Measurements from ENCODE around the gene FAM3C. TPM values are rescaled to one million over a fixed set of nuclear protein-coding genes. Genes with fewer than 3 reads are reported as not detected.

Gene FAM3C
- total and polyA plus RNA-seq, 2 of the 4 experiments (the other 2 are of a cell fraction) = 11.5 to 45.8 TPM

DNA sequence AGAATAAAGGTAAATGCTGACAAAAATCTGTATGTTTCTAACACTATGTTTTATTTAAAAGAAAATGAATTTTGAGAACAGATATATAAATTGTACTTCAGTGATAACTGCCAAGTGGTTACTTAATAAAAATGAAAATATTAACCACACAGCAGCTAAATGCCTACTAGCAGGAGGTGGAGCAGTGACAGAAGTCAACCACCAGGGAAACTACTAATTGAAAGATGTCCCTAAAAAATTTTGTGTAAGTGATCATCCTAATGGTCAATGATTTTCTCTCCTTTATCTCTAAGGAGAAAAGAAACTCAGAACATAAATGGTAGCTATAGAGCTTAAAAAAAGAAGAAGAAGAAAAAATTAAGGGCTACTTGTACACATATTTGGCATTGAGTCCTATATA, 44.4 kb downstream of the FAM3C start:
- Histone ChIP-seq H3K36me3 (ENCODE audit: control insufficient read depth, insufficient read depth, low read length) (peaks cover 10% of the 10 kb centered on the region), H4K5ac (ENCODE audit: low read depth, low read length) (no peak overlapping the region), H4K20me1 (ENCODE audit: insufficient read depth, low read length) (no peaks in the 10 kb centered on the region), H3K4me1 (ENCODE audit: control insufficient read depth, insufficient read depth, low read length) (no peaks in the 10 kb centered on the region), H2BK15ac (ENCODE audit: low read depth, low read length) (no peak overlapping the region), H2AK9ac (replicated peaks; ENCODE audit: low read depth, low read length, poor library complexity) (no peak overlapping the region), H3K27me3 (ENCODE audit: control insufficient read depth, insufficient read depth, low read length) (no peaks in the 10 kb centered on the region), H3K79me1 (ENCODE audit: low read depth in 1 of 2, low read length in 2 of 2) (no peaks in the 10 kb centered on the region; a peak in 1 of 4 replicates), H3K9ac (ENCODE audit: low read depth, low read length) (no peak overlapping the region), H2AFZ (replicated peaks; ENCODE audit: low read length, poor library complexity) (no peak overlapping the region), H3K4me3 (ENCODE audit: insufficient read depth, low read depth, low read length) (no peak overlapping the region), H2BK120ac (ENCODE audit: low read depth, low read length) (no peak overlapping the region), H3K9me3 (ENCODE audit: control insufficient read depth, insufficient read depth, low read length) (no peaks in the 10 kb centered on the region), H4K8ac (ENCODE audit: low read depth in 2 of 2, low read length in 2 of 2) (no peak overlapping the region), H2AK5ac (ENCODE audit: low read depth, low read length) (no peak overlapping the region), H3K27ac (ENCODE audit: insufficient read depth, low read length) (no peak overlapping the region), H4K91ac (ENCODE audit: insufficient read depth, low read depth, low read length) (no peak overlapping the region), H3K18ac (ENCODE audit: low read depth, low read length) (no peak overlapping the region), H3K14ac (replicated peaks; ENCODE audit: low read depth, low read length) (no peak overlapping the region), H3K4me2 (ENCODE audit: low read depth, low read length) (no peak overlapping the region), H3K4ac (ENCODE audit: low read depth, low read length) (no peak overlapping the region), H3K23ac (ENCODE audit: low read depth, low read length) (no peak overlapping the region), H2BK20ac (ENCODE audit: low read depth, low read length) (no peak overlapping the region), H2BK5ac (ENCODE audit: low read depth, low read length, poor library complexity, severe bottlenecking) (no peak overlapping the region), H3K56ac (ENCODE audit: extremely low read depth, insufficient read depth, low read length) (no peak overlapping the region), H3K9me1 (ENCODE audit: insufficient read depth, low read length) (no peaks in the 10 kb centered on the region)
- CTCF ChIA-PET = interaction anchor here (0.7 kb wide), 1 partner anchor 78 kb away, joined by 3 read pairs; no protein-coding TSS in a partner anchor
- no peak for ATAC-seq (ENCODE audit: low read depth)
- in situ Hi-C loops (cut with MboI; ENCODE audit: low sequenced_read_pairs) (no loop called here), dilution Hi-C loops (cut with HindIII; ENCODE audit: low sequenced_read_pairs, unreplicated experiment) (loop anchor here (25.0 kb wide), 1 partner anchor 211 kb away; no protein-coding TSS in a partner anchor), intact Hi-C loops (cut with micrococcal nuclease) (no loop called here)
- no peak for TF ChIP-seq MXI1 (IDR thresholded peaks at IDR 0.05; ENCODE audit: borderline replicate concordance, low read depth, low read length)
- no peak for TF ChIP-seq USF2 (IDR thresholded peaks at IDR 0.05; ENCODE audit: low read depth, low read length)
- no peak for TF ChIP-seq BHLHE40 (IDR thresholded peaks at IDR 0.05; ENCODE audit: low read depth, low read length)
- TF ChIP-seq RAD21 (IDR thresholded peaks at IDR 0.05; ENCODE audit: low read length) = no peak
- TF ChIP-seq POLR2A (IDR thresholded peaks at IDR 0.05; ENCODE audit: low read depth, low read length) = no peak
- TF ChIP-seq MAFK (IDR thresholded peaks at IDR 0.05; ENCODE audit: low read depth, low read length) = no peak
- no peak for TF ChIP-seq CEBPB (IDR thresholded peaks at IDR 0.05; ENCODE audit: low read depth, low read length)
- TF ChIP-seq MAZ (IDR thresholded peaks at IDR 0.05; ENCODE audit: borderline replicate concordance, low read depth, low read length) = no peak
- no peak for TF ChIP-seq RFX5 (IDR thresholded peaks at IDR 0.05; ENCODE audit: low read depth, low read length)
- no peak for TF ChIP-seq CHD1 (IDR thresholded peaks at IDR 0.05; ENCODE audit: low read depth, low read length)
- TF ChIP-seq, protein P1, sequence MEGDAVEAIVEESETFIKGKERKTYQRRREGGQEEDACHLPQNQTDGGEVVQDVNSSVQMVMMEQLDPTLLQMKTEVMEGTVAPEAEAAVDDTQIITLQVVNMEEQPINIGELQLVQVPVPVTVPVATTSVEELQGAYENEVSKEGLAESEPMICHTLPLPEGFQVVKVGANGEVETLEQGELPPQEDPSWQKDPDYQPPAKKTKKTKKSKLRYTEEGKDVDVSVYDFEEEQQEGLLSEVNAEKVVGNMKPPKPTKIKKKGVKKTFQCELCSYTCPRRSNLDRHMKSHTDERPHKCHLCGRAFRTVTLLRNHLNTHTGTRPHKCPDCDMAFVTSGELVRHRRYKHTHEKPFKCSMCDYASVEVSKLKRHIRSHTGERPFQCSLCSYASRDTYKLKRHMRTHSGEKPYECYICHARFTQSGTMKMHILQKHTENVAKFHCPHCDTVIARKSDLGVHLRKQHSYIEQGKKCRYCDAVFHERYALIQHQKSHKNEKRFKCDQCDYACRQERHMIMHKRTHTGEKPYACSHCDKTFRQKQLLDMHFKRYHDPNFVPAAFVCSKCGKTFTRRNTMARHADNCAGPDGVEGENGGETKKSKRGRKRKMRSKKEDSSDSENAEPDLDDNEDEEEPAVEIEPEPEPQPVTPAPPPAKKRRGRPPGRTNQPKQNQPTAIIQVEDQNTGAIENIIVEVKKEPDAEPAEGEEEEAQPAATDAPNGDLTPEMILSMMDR (conservative IDR thresholded peaks at IDR 0.05; ENCODE audit: low read depth, low read length) = no peak
- TF ChIP-seq ELK1 (IDR thresholded peaks at IDR 0.05; ENCODE audit: borderline replicate concordance, low read depth, low read length) = no peak
- TF ChIP-seq NFE2L2 (IDR thresholded peaks at IDR 0.05; ENCODE audit: low read depth, low read length) = no peak
- TF ChIP-seq SMC3 (IDR thresholded peaks at IDR 0.05; ENCODE audit: low read depth, low read length) = no peak
- no TSS peak for BruUV-seq (replicated peaks)
- POLR2A ChIA-PET (ENCODE audit: unreplicated experiment) = no interaction called here
- no peak for DNase-seq

Data from IMR-90 (cell line).